Central memory CD8-positive, alpha-beta T cell (primary cell): ENCODE measurements around the gene FASTKD2.

Experiments
- ATAC-seq: fragments of 150-1000 bp; cut with Tn5 transposase; replicated peaks from 2 replicates; pipeline ENCODE4 v1.10.0; 2022; ENCODE audit warnings: mild to moderate bottlenecking, moderate FRiP score, moderate number of reproducible peaks; ENCODE audit not compliant: poor library complexity, severe bottlenecking; ENCODE audit errors: extremely low read depth
- DNase-seq, 2 donors: peaks; one replicate each; pipeline ENCODE4 v3.0.0; 2021; ENCODE audit warnings: low spot score in 2 of 2
- H3K27ac Mint-ChIP-seq: one replicate; pipeline ENCODE4 v1.8.0; 2022; ENCODE audit warnings: low read depth, mild to moderate bottlenecking, moderate library complexity, mixed read lengths
- H3K27me3 Mint-ChIP-seq: one replicate; pipeline ENCODE4 v1.8.0; 2022; ENCODE audit warnings: mixed read lengths
- H3K36me3 Mint-ChIP-seq: one replicate; pipeline ENCODE4 v1.8.0; 2022; ENCODE audit warnings: mild to moderate bottlenecking, moderate library complexity, mixed read lengths; ENCODE audit not compliant: insufficient read depth
- H3K4me1 Mint-ChIP-seq: one replicate; pipeline ENCODE4 v1.8.0; 2022; ENCODE audit warnings: mixed read lengths
- H3K4me3 Mint-ChIP-seq: one replicate; pipeline ENCODE4 v1.8.0; 2022; ENCODE audit warnings: mild to moderate bottlenecking, moderate library complexity, mixed read lengths
- H3K9me3 Mint-ChIP-seq: one replicate; pipeline ENCODE4 v1.8.0; 2022; ENCODE audit warnings: mixed read lengths

The FASTKD2 gene

GRCh38 chr2:206824993-206825392, 59.6 kb downstream of the FASTKD2 start:
- H3K4me3 Mint-ChIP-seq, result no peak overlapping the region
- H3K4me1 Mint-ChIP-seq, result no peaks in the 10 kb centered on the region
- H3K27ac Mint-ChIP-seq, result no peak overlapping the region
- H3K36me3 Mint-ChIP-seq, result no peaks in the 10 kb centered on the region
- ATAC-seq (no peak), DNase-seq (no peak)
- H3K27me3 Mint-ChIP-seq, result no peaks in the 10 kb centered on the region
- no peaks in the 10 kb centered on the region for H3K9me3 Mint-ChIP-seq

GRCh38 chr2:206831442-206831995, 66.1 kb downstream of the FASTKD2 start:
- no peaks in the 10 kb centered on the region for H3K9me3 Mint-ChIP-seq
- H3K27ac Mint-ChIP-seq, result no peak overlapping the region
- ATAC-seq (no peak), DNase-seq (no peak)
- H3K4me3 Mint-ChIP-seq, result no peak overlapping the region
- H3K36me3 Mint-ChIP-seq, result no peaks in the 10 kb centered on the region
- H3K27me3 Mint-ChIP-seq, result no peaks in the 10 kb centered on the region
- H3K4me1 Mint-ChIP-seq, result no peaks in the 10 kb centered on the region

- H3K4me1 Mint-ChIP-seq, result no peaks in the 10 kb centered on the region
- no peaks in the 10 kb centered on the region for H3K36me3 Mint-ChIP-seq
- no peaks in the 10 kb centered on the region for H3K9me3 Mint-ChIP-seq
- H3K4me3 Mint-ChIP-seq, result no peak overlapping the region
- H3K27me3 Mint-ChIP-seq, result no peaks in the 10 kb centered on the region
- H3K27ac Mint-ChIP-seq, result no peak overlapping the region
- ATAC-seq, result no peak
- DNase-seq, result no peak
Measured at GRCh38 chr2:206832873-206833272, 67.5 kb downstream of the FASTKD2 start.

GRCh38 chr2:206833291-206833690, 67.9 kb downstream of the FASTKD2 start:
- ATAC-seq (no peak), DNase-seq (no peak)
- H3K27me3 Mint-ChIP-seq, result no peaks in the 10 kb centered on the region
- H3K4me3 Mint-ChIP-seq, result no peak overlapping the region
- H3K36me3 Mint-ChIP-seq, result no peaks in the 10 kb centered on the region
- no peaks in the 10 kb centered on the region for H3K9me3 Mint-ChIP-seq
- H3K4me1 Mint-ChIP-seq, result no peaks in the 10 kb centered on the region
- H3K27ac Mint-ChIP-seq, result no peak overlapping the region

GRCh38 chr2:206836722-206837121, 71.3 kb downstream of the FASTKD2 start:
- Mint-ChIP-seq H3K27me3 (peaks cover 30% of the 10 kb centered on the region), H3K4me1 (no peaks in the 10 kb centered on the region)

GRCh38 chr2:206837775-206838174, 72.4 kb downstream of the FASTKD2 start:
- no peaks in the 10 kb centered on the region for H3K36me3 Mint-ChIP-seq
- no peaks in the 10 kb centered on the region for H3K4me1 Mint-ChIP-seq
- ATAC-seq (no peak), DNase-seq (no peak)
- peaks cover 30% of the 10 kb centered on the region for H3K27me3 Mint-ChIP-seq
- H3K27ac Mint-ChIP-seq, result no peak overlapping the region
- no peaks in the 10 kb centered on the region for H3K9me3 Mint-ChIP-seq
- H3K4me3 Mint-ChIP-seq, result no peak overlapping the region

More at GRCh38 chr2:206836722-206837121, 71.3 kb downstream of the FASTKD2 start:
- DNase-seq (no peak), ATAC-seq (no peak)
- H3K36me3 Mint-ChIP-seq, result no peaks in the 10 kb centered on the region
- no peak overlapping the region for H3K27ac Mint-ChIP-seq
- H3K4me3 Mint-ChIP-seq, result no peak overlapping the region
- no peaks in the 10 kb centered on the region for H3K9me3 Mint-ChIP-seq

- ATAC-seq (no peak), DNase-seq (no peak)
- peaks cover 30% of the 10 kb centered on the region for H3K27me3 Mint-ChIP-seq
- no peaks in the 10 kb centered on the region for H3K36me3 Mint-ChIP-seq
- no peak overlapping the region for H3K4me3 Mint-ChIP-seq
- H3K27ac Mint-ChIP-seq, result no peak overlapping the region
- H3K4me1 Mint-ChIP-seq, result no peaks in the 10 kb centered on the region
- H3K9me3 Mint-ChIP-seq, result no peaks in the 10 kb centered on the region
Measured at GRCh38 chr2:206838690-206839089, 73.3 kb downstream of the FASTKD2 start.

- Mint-ChIP-seq H3K27ac (no peak overlapping the region), H3K4me1 (no peaks in the 10 kb centered on the region), H3K4me3 (no peak overlapping the region), H3K9me3 (no peaks in the 10 kb centered on the region), H3K36me3 (no peaks in the 10 kb centered on the region), H3K27me3 (peaks cover 30% of the 10 kb centered on the region)
- ATAC-seq, result no peak
- no peak for DNase-seq
Measured at GRCh38 chr2:206840999-206841398, 75.6 kb downstream of the FASTKD2 start.
